ENCODE measurements around the gene PPP1R3D.

GRCh38 chr20:59925359-59925758 lies 14.7 kb downstream of the PPP1R3D start:
- no peak for TF ChIP-seq POLR2AphosphoS5 (IDR thresholded peaks at IDR 0.05; ENCODE audit: borderline replicate concordance, low read depth, low read length)
- no peak for TF ChIP-seq EZH2 (IDR thresholded peaks at IDR 0.05)
- TF ChIP-seq FOXP2 (optimal IDR thresholded peaks at IDR 0.05; ENCODE audit: control extremely low read depth, extremely low read length, insufficient read depth): no peak

Data from SK-N-MC (cell line).